HG02981 (cell line): ENCODE measurements around the gene INO80.

Experiments used
- ATAC-seq: cut with Tn5 transposase; IDR thresholded peaks from one replicate; pipeline ENCODE4 v1.9.1; 2021; ENCODE audit warnings: mild to moderate bottlenecking, moderate library complexity; ENCODE audit not compliant: unreplicated experiment

The INO80 gene

DNA sequence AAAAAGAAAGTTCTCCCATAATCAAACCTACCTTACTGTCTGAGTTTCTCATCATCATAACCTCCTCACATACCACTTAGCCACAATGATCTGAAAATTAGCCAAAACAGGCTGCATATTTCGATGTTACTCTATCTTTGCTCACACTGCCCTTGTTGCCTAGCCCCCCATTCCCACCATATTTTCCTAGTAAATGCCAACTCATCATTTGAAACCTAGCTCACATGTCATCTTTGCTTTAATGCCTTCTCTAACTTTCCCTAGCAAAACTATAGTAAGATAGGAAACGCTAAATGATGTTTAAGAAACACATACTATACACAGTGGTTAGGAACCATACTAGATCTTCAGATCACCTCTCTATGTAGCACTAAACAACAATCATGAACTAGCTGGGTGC, 64.9 kb downstream of the INO80 start:
- no peak for ATAC-seq

DNA sequence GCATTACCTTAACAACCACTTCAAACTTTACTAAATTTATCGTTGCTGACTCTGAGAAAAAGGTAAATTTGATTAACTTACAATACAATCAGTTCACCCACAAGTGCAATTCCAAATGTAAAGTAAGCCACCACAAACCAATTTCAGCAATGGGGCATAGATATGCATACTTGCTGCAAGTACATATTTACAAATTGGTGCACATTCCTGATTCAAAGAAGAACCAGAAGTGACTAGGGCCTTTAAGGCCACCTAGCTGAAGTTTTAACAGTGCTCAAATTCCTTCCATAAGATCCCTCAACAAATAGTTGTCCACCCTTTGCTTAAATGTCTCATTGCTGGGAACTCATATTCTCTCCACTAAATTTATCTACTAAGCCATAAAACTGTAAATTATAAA, 67.2 kb downstream of the INO80 start:
- ATAC-seq, result no peak

DNA sequence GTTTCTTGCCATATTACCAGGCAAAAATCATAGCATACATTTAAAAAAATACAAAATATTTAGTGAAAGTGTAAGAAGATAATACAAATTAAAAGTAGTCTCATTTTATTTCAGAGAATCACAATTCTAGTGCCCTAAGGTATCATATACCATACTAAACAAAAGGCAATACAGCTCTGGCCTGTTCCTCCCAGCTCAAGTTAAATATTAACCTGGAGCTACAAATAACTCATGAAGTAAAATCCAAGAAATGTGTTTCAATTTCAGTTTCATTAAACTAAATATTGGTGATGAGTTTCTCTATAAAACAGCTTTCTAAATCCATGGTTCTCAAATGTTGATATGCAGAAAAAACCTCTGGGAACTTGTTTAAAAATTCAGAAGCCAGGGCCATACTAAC, 67.7 kb downstream of the INO80 start:
- no peak for ATAC-seq

DNA sequence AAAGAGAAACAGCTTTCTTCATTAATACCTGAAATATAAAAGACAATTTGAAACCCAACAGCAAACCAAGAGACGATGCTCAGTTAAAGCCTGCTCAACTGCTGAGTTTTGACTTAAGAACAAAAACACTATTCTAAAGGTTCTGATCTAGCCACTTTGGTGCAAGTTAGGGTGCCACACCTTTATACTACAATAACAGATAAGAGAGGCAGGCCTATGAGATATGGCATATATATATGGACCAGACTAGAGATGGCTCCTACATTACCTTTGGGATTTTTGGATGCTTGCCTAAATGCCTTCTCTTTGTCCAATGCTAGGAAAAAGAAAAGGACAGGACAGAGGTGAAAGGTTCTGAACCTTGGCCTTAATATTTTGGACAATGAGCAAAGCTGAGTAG, 68.6 kb downstream of the INO80 start:
- no peak for ATAC-seq

GRCh38 chr15:41043276-41043951, 72.7 kb downstream of the INO80 start:
- no peak for ATAC-seq

DNA sequence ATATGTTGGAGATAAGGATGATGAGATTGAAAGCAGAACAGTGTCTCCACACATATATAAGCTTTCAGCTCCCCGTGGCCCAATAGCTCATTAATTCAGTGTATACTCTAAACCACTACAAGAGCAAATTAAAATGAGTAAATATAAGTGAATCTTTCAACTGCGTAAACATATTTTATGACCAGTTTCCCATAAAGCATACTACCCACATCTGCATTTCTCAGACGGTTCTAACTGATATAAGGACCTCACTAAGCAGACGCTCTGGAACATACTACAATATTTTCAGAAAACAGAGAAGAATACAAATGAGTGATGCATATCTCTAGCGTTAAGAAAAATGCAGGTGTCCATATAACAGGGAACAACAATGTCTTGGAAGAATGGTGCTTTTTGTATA, 73.2 kb downstream of the INO80 start:
- no peak for ATAC-seq

DNA sequence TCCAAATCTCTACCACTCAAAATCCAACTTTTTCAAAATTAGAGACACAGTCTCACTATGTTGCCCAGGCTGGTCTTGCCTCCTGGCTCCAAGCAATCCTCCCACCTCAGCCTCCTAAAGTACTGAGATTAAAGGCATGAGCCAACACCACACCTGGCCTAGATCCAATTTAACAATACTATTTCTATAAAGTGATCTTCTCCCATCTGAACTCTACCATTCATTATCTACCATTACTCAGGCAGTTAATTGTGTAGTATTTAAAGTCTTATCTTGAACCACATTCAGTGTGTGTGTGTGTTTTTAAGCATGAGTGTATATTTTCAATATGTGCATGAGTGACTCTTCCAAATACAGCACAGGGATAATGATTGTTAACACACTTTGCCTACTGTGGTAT, 77.0 kb downstream of the INO80 start:
- ATAC-seq, result no peak

DNA sequence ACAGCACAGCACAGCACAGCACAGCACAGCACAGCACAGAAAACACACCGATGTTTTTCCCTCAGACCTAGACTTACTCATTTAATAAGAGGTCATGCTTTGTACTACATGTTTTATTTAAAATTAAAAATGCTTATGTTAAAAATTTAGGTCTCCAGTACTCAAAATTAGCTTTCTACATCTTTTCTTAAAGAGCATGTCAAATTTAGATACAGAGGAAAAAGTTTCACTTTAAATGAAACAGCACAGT, 84.1 kb downstream of the INO80 start:
- ATAC-seq, result no peak

- no peak for ATAC-seq
These were observed 84.6 kb downstream of the INO80 start for GRCh38 chr15:41031232-41032078.

DNA sequence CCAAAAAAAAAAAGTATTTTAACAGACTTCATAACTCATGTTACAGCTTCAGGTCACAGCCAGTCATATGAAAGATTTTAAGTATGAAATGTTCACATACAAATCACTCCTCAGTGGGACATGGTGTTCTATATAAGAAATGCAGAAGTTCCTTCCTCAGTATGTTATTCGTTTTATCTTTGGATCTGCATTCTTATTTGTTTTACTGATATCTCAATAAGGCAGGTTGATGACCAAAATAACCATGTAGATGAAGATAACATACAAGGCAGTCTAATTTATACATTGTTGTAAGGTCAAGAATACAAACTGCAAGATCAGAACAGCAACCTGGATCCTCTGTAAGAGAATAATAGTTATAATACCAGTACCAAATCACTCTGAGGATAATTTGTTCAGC, 87.2 kb downstream of the INO80 start:
- no peak for ATAC-seq

- no peak for ATAC-seq
These were observed 90.7 kb downstream of the INO80 start for GRCh38 chr15:41025393-41025792.

DNA sequence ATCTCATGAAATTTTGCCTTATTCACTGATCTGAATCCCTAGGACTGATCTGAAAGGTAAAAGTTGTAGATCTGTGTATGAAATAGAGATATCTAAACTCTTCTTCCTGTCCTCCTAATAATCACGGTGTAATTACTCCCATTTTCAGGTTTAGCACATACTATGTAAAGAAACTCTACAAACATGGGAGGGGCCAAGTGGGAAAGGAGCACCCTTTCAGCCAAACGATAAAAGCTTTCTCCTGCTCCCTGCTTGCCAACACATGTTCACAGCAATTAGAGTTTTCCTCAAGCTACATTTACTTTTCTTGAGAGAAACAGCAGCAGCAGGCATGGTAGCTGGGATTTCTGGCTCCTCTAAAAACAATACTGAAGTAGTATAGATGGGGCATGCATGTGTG, 91.2 kb downstream of the INO80 start:
- ATAC-seq, result no peak

GRCh38 chr15:41024131-41024530, 91.9 kb downstream of the INO80 start:
- no peak for ATAC-seq

GRCh38 chr15:41022487-41023090, 93.5 kb downstream of the INO80 start:
- no peak for ATAC-seq

DNA sequence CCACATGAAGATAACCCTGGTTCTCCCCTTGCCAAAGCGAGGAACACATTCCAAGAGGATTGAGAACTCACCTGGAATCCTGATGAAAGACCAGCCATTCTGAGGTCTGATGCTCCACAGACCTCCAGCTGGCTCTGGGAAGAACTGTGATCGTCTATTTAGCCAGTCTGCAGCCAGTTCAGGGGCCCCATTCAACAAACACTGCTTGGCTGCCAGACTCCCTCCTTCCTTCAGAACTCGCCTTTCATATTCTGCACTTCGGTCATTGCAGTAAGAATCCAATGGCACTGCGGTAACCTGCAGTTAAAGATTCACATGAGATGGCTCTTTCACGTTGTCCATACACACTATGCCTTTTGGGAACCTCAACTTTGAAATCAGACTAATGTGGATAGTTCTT, 95.3 kb downstream of the INO80 start:
- ATAC-seq, result no peak

- ATAC-seq, result no peak
These were observed 95.8 kb downstream of the INO80 start for GRCh38 chr15:41020311-41020710.

GRCh38 chr15:41019174-41019573, 96.9 kb downstream of the INO80 start:
- no peak for ATAC-seq

GRCh38 chr15:41018534-41018933, 97.5 kb downstream of the INO80 start:
- no peak for ATAC-seq

GRCh38 chr15:41017066-41017735, 98.9 kb downstream of the INO80 start:
- no peak for ATAC-seq

GRCh38 chr15:41013691-41014414, 102.2 kb downstream of the INO80 start:
- no peak for ATAC-seq
